ENCODE measurements around the gene CALCR. TPM values are rescaled to one million over a fixed set of nuclear protein-coding genes. Genes with fewer than 3 reads are reported as not detected.
"Not testable (repeated sequence)": the region's sequence is repeated elsewhere in the genome, so short reads cannot be mapped to it uniquely, and the experiment has no call there.

CALCR gene
- total RNA-seq, 1 donor from 2014 or later = not detected

- Histone ChIP-seq H3K36me3 (no peaks in the 10 kb centered on the region), H3K27me3 (no peaks in the 10 kb centered on the region), H3K9me3 (no peaks in the 10 kb centered on the region), H3K4me1 (no peaks in the 10 kb centered on the region), H3K4me3 (no peak overlapping the region), H3K27ac (no peak overlapping the region)
- intact Hi-C loops (cut with DNase I) = no loop called here
- TF ChIP-seq CTCF (IDR thresholded peaks at IDR 0.05) = no peak
- no peak for DNase-seq (ENCODE audit: low spot score in 2 of 2)
These were observed 38.9 kb downstream of the CALCR start for GRCh38 chr7:93535616-93536015.

- no peaks in the 10 kb centered on the region for H3K27me3 ChIP-seq
- no peaks in the 10 kb centered on the region for H3K36me3 ChIP-seq
- no peaks in the 10 kb centered on the region for H3K4me1 ChIP-seq
- no peak for TF ChIP-seq CTCF (IDR thresholded peaks at IDR 0.05)
- H3K4me3 ChIP-seq = no peak overlapping the region
- intact Hi-C loops (cut with DNase I) = no loop called here
- no peak for DNase-seq (ENCODE audit: low spot score in 2 of 2)
- no peak overlapping the region for H3K27ac ChIP-seq
- H3K9me3 ChIP-seq = no peaks in the 10 kb centered on the region
These were observed 43.8 kb downstream of the CALCR start for GRCh38 chr7:93530701-93531100.

GRCh38 chr7:93516834-93517233, 57.7 kb downstream of the CALCR start:
- H3K36me3 ChIP-seq = no peaks in the 10 kb centered on the region
- H3K27ac ChIP-seq = no peak overlapping the region

GRCh38 chr7:93515144-93515543, 59.4 kb downstream of the CALCR start:
- intact Hi-C loops (cut with DNase I) = no loop called here
- Histone ChIP-seq H3K4me3 (no peak overlapping the region), H3K36me3 (no peaks in the 10 kb centered on the region), H3K27me3 (no peaks in the 10 kb centered on the region), H3K27ac (no peak overlapping the region), H3K9me3 (no peaks in the 10 kb centered on the region), H3K4me1 (no peaks in the 10 kb centered on the region)
- no peak for TF ChIP-seq CTCF (IDR thresholded peaks at IDR 0.05)
- no peak for DNase-seq (ENCODE audit: low spot score in 2 of 2)

More at GRCh38 chr7:93516834-93517233, 57.7 kb downstream of the CALCR start:
- Histone ChIP-seq H3K9me3 (no peaks in the 10 kb centered on the region), H3K4me1 (no peaks in the 10 kb centered on the region), H3K4me3 (no peak overlapping the region), H3K27me3 (no peaks in the 10 kb centered on the region)
- no peak for DNase-seq (ENCODE audit: low spot score in 2 of 2)
- intact Hi-C loops (cut with DNase I) = no loop called here
- no peak for TF ChIP-seq CTCF (IDR thresholded peaks at IDR 0.05)

GRCh38 chr7:93509303-93509702, 65.2 kb downstream of the CALCR start:
- no peaks in the 10 kb centered on the region for H3K4me1 ChIP-seq
- no peak overlapping the region for H3K27ac ChIP-seq
- intact Hi-C loops (cut with DNase I) = no loop called here
- no peak for DNase-seq (ENCODE audit: low spot score in 2 of 2)
- no peaks in the 10 kb centered on the region for H3K27me3 ChIP-seq
- no peak overlapping the region for H3K4me3 ChIP-seq
- H3K9me3 ChIP-seq = no peaks in the 10 kb centered on the region
- TF ChIP-seq CTCF (IDR thresholded peaks at IDR 0.05) = no peak
- no peaks in the 10 kb centered on the region for H3K36me3 ChIP-seq

GRCh38 chr7:93503088-93503487, 71.4 kb downstream of the CALCR start:
- intact Hi-C loops (cut with DNase I) = no loop called here
- DNase-seq (ENCODE audit: low spot score in 2 of 2) = no peak
- H3K9me3 ChIP-seq = no peaks in the 10 kb centered on the region
- H3K4me3 ChIP-seq = no peak overlapping the region
- no peak for TF ChIP-seq CTCF (IDR thresholded peaks at IDR 0.05)
- H3K27ac ChIP-seq = no peak overlapping the region
- no peaks in the 10 kb centered on the region for H3K4me1 ChIP-seq
- H3K36me3 ChIP-seq = no peaks in the 10 kb centered on the region
- H3K27me3 ChIP-seq = no peaks in the 10 kb centered on the region

- H3K36me3 ChIP-seq; H3K4me3 ChIP-seq; intact Hi-C loops (cut with DNase I); H3K27ac ChIP-seq; H3K27me3 ChIP-seq; H3K9me3 ChIP-seq; H3K4me1 ChIP-seq; DNase-seq (ENCODE audit: low spot score in 2 of 2): not testable (repeated sequence)
These were observed 82.7 kb downstream of the CALCR start for GRCh38 chr7:93491860-93492259.

All from ascending aorta (tissue), 2 donors.